ENCODE measurements around the gene TOX2.

GRCh38 chr20:43904827-43905177, 9.8 kb upstream of the TOX2 start:
- TF ChIP-seq, protein P1, sequence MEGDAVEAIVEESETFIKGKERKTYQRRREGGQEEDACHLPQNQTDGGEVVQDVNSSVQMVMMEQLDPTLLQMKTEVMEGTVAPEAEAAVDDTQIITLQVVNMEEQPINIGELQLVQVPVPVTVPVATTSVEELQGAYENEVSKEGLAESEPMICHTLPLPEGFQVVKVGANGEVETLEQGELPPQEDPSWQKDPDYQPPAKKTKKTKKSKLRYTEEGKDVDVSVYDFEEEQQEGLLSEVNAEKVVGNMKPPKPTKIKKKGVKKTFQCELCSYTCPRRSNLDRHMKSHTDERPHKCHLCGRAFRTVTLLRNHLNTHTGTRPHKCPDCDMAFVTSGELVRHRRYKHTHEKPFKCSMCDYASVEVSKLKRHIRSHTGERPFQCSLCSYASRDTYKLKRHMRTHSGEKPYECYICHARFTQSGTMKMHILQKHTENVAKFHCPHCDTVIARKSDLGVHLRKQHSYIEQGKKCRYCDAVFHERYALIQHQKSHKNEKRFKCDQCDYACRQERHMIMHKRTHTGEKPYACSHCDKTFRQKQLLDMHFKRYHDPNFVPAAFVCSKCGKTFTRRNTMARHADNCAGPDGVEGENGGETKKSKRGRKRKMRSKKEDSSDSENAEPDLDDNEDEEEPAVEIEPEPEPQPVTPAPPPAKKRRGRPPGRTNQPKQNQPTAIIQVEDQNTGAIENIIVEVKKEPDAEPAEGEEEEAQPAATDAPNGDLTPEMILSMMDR (conservative IDR thresholded peaks at IDR 0.05; ENCODE audit: low read depth, low read length) = no peak
- no peak for TF ChIP-seq EZH2 (IDR thresholded peaks at IDR 0.05; ENCODE audit: borderline replicate concordance, low read depth, low read length, poor library complexity, severe bottlenecking)

All from A673 (cell line).